Stimulated activated CD4-positive, alpha-beta T cell treated with anti-CD3 and anti-CD28 coated beads, Interleukin-4, amount 100 ng/mL, for 48 hours (primary cell): ENCODE data around the gene IRF2.

Experiments
- DNase-seq, 2 donors: peaks; one replicate each; pipeline ENCODE4 v3.0.0-alpha.2; 2020; ENCODE audit warnings: low read depth in 2 of 2

Gene IRF2

GRCh38 chr4:184450743-184451535 lies 23.4 kb downstream of the IRF2 start:
- no peak for DNase-seq

GRCh38 chr4:184450045-184450444 lies 24.3 kb downstream of the IRF2 start:
- no peak for DNase-seq

GRCh38 chr4:184448821-184449220 lies 25.5 kb downstream of the IRF2 start:
- no peak for DNase-seq

GRCh38 chr4:184448141-184448540 lies 26.2 kb downstream of the IRF2 start:
- DNase-seq: no peak

GRCh38 chr4:184447664-184448063 lies 26.7 kb downstream of the IRF2 start:
- no peak for DNase-seq

GRCh38 chr4:184446132-184446658 lies 28.2 kb downstream of the IRF2 start:
- DNase-seq: no peak

- peak; percentile 16 to 26 for DNase-seq
Observed at GRCh38 chr4:184444953-184445309, 29.4 kb downstream of the IRF2 start.

DNA sequence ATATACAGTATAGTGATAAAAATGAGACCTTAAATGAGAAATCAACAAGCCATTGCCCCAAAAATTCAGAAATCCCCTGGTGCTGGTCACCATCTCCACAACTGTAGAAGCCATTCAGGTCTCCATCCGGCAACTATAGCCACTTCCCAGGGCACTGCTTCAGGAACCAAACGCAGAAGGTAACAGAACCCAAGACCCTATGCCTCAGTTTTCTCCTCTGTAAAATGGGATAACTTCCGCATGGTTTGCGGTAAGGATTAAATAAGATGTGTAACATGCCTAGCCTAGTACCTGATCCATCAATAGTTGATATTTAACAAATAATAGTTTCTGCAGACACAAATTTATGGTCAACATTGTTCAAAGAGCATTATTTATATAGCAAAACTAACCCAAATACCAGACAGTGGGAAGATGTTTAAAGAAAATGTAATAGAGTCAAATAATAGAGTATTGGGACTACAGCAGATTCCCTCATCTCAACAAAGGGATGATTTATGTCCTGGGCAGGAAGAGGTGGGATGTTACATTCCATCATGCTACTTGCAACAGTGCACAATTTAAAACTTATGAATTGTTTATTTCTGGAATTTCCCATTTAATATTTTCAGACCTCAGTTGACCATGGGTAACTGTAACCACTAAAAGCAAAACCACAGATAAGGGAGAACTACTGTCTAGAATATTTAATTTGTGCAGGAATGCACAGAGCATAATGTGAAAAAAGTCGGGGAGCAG lies 30.0 kb downstream of the IRF2 start:
- no peak for DNase-seq

- no peak for DNase-seq
Observed at GRCh38 chr4:184443318-184443717, 31.0 kb downstream of the IRF2 start.

- DNase-seq: no peak
Observed at GRCh38 chr4:184442314-184442635, 32.1 kb downstream of the IRF2 start.

DNA sequence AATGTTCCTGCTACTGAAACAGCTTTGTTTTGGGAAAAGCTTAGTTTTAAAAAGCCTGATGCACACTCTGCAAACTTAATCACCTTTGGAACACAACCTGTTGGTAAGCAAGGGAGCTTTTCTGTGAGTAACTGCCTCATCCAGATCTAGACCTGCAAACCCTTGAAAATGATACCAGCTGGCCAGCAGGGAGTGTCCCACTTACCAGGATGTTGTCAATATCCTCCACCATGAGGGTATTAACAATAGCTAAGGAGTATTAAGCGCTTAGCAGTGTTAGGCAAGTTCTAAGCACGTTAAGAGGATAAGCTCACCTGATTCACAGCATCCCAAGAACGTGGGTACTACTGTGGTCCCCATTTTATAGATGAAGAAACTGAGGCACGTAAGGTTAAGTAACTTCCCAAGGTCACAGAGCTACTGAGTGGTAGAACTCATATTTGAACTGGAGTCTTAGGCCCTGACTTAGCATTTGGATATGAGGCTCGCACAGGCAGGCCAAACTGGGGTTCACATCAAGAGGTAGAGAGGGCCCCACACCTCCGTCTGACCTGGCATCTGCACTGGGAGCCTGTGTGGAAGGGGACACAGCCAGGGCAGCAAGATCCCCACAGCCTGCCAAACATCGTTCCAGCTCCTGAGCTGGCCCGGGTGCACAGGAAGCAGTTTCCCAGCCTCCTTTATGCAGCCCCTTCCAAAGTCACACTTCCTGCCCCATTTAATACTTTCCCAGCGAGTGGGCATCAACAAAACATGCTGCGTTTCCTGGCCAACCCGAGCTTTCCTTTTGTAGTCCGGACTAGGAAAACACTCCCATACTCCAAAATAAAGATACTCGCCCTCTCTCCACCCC lies 32.7 kb downstream of the IRF2 start:
- DNase-seq: no peak

DNA sequence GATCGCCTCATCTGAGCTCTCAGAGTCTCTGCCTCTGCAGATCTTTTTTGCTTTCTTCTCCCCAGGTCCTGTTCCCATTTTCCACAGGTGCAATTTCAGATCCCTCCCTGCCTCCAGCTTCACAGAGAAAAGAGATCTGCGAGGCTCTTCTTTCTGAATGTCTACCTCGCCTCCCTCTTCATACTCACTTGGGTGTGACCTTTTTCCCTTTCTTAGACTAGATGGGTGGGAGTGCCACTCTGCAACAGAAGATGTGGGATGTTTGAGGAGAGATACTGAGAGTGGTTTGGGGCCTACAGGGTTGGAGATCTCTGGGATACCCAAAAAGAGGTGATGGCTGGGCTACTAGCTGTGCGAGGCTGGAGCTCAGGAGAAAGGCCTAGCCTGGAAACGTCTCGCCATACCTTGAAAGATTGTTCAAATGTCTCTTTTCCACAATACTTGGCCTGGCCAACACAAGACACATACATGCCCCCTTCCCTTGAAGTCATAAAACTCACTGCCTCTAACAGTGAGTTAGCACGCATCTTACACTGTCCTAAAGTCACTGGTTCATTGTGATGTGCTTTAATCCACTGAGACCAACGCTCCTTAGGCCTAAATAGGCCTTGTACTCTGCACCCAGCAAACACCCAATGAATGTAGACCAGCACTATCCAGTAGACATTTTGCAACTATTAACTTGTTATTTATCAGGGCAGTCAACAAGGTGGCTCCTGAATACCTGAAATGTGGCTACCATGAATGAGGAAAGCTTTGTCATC lies 33.6 kb downstream of the IRF2 start:
- no peak for DNase-seq

DNA sequence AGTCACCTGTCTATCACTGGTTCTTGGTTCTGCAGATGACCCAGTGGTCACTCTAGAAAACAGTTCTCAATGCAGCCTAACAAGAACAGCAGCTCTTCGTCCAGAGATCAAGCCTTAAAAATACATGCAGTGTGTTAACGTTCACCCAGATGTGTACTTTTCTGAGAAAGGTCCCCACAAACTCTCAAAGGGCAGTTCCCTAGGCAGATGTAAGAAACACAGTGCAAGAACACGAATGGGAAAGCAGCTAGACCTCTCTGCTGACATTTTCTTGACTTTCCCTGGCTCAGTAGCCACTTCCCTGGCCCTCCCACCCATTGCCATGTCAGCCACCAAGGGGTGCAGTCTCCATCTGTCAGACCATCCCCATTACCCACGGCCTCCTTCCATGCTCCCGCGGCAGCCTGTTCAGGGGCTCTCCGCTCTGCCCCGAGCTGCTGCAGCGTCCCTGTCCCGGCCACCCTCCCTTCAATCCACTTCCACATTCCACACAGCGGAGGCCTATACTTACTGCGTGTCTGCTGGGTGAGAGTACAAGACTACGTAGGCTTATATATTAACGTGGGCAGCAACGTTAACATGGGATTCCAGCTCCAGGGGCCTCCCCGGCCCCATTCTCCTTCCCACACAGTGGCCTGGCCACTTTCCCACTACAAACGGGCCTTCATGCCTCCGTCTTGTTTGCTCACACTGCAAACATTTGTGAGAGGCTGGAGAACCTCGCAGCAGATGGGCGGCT lies 34.3 kb downstream of the IRF2 start:
- no peak for DNase-seq

- no peak for DNase-seq
Observed at GRCh38 chr4:184439386-184439785, 35.0 kb downstream of the IRF2 start.

- DNase-seq: no peak
Observed at GRCh38 chr4:184438375-184438774, 36.0 kb downstream of the IRF2 start.

- no peak for DNase-seq
Observed at GRCh38 chr4:184437565-184438265, 36.6 kb downstream of the IRF2 start.

DNA sequence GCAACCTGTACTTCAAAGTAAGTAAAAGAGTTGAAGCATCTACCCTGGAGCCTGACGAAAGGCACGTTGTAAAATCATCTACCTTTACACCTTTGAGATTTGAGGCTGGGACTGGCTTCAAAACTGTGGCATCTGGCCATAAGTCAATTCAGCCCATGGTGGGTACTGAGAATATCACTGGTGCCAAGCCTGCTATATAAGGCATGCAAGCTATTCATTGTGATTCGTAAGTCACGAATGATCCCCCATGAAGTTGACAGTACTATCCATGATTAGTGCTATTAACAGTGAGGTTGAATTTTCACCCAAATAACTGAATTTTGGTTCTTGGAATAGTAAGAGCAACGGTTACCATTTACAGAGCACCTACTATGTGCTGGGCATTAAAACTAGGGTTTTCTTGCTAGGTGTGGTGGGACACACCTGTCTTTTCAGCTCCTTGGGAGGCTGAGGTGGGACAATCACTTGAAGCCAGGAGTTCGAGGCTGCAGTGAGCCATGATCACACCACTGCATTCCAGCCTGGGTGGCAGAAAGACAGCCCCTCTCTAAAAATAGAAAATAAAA lies 39.8 kb downstream of the IRF2 start:
- DNase-seq: no peak

DNA sequence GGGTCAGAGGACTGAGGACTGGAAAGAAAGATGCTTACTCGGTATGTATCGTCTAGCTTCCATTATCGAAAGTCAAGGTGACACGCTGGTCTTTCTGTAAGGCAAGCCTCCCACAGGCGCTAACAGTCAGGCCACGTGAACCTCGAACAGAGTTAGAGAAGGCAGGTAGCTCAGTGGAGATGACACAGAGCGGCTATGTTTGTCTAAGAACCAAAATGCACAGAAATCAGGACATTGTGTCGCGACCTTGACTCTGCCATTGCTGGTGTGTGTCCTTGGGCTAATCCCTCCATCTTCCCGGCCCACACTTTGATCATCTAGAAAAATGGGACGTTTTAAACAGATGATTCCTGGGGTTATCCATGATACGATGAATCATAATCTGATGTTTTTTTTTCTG lies 40.3 kb downstream of the IRF2 start:
- DNase-seq: no peak

DNA sequence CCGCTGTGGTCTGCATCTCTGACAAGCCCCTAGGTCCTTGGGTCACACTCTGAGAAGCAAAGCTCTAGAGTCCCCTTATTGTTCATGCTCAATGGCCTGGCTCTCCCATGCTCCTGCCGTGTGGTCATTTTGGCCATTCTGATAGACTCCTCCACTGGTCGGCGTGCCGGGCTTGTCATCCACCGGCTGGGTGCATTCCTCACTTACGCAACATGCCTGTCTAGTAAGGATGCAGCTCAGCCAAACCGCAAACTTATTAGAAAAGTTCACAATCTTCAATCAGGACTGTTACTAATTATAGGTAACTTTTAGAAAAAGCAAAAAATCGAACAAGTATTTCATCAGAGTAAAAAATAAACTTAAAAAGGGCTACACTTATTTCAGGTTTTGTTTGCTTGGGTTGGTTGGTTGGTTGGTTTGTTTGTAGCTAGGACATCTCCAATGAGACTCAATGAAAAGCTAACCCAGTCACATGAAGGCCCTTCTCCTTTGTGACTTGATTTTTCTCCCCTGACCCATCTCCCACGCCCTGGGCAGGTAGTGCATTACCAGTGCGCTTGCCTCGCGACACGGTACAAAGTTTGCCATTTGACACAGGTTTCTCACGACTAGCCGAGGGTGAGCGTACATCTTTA lies 41.0 kb downstream of the IRF2 start:
- DNase-seq: no peak
